ENCODE results near the gene UNC79. TPM values are rescaled to one million over a fixed set of nuclear protein-coding genes. Genes with fewer than 3 reads are reported as not detected.

UNC79 gene
- total RNA-seq, 4 donors from 2014 or later: 0.14 to 0.32 TPM; not detected in 2

GRCh38 chr14:93496856-93497741 lies 66.4 kb downstream of the UNC79 start:
- no peak for DNase-seq
- TF ChIP-seq POLR2A (IDR thresholded peaks at IDR 0.05) (no peak), EP300 (IDR thresholded peaks at IDR 0.05; ENCODE audit: low read depth) (no peak), CTCF (IDR thresholded peaks at IDR 0.05) (no peak), POLR2AphosphoS5 (IDR thresholded peaks at IDR 0.05) (no peak)
- no peaks in the 10 kb centered on the region for H3K4me1 ChIP-seq
- 72 to 84% methylated on average over 3 of the region's 3 CpGs for WGBS, 2 donors (ENCODE audit: low coverage in 1 of 2)
- in situ Hi-C loops (cut with MboI; ENCODE audit: low pct_ligation_motif_present in 1 of 4, low pct_unique_long_range_greater_than_20kb in 1 of 4, low sequenced_read_pairs in 3 of 4): no loop called here
- H3K27ac ChIP-seq: no peak overlapping the region
- intact Hi-C loops (cut with DNase I; ENCODE audit: low total_unique reads): no loop called here
- H3K9me3 ChIP-seq: no peaks in the 10 kb centered on the region
- H3K4me3 ChIP-seq: no peak overlapping the region
- no peaks in the 10 kb centered on the region for H3K36me3 ChIP-seq
- H3K27me3 ChIP-seq: no peaks in the 10 kb centered on the region

GRCh38 chr14:93510056-93510455 lies 79.3 kb downstream of the UNC79 start:
- Histone ChIP-seq H3K4me1 (no peaks in the 10 kb centered on the region), H3K4me3 (no peak overlapping the region), H3K27me3 (no peaks in the 10 kb centered on the region), H3K36me3 (no peaks in the 10 kb centered on the region), H3K9me3 (no peaks in the 10 kb centered on the region), H3K27ac (no peak overlapping the region)
- in situ Hi-C loops (cut with MboI; ENCODE audit: low pct_ligation_motif_present in 1 of 4, low pct_unique_long_range_greater_than_20kb in 1 of 4, low sequenced_read_pairs in 3 of 4): no loop called here
- no peak for TF ChIP-seq EP300 (IDR thresholded peaks at IDR 0.05; ENCODE audit: low read depth)
- no peak for TF ChIP-seq CTCF (IDR thresholded peaks at IDR 0.05)
- TF ChIP-seq POLR2AphosphoS5 (IDR thresholded peaks at IDR 0.05): no peak
- no peak for TF ChIP-seq POLR2A (IDR thresholded peaks at IDR 0.05)
- WGBS, 2 donors (ENCODE audit: low coverage in 1 of 2): 61 to 100% methylated on average over 1 of the region's 1 CpG
- DNase-seq: no peak
- intact Hi-C loops (cut with DNase I; ENCODE audit: low total_unique reads): no loop called here

GRCh38 chr14:93511001-93511400 lies 80.3 kb downstream of the UNC79 start:
- 79 to 83% methylated on average over 3 to 5 of the region's 5 CpGs for WGBS, 2 donors (ENCODE audit: low coverage in 1 of 2)
- H3K4me3 ChIP-seq: no peak overlapping the region
- H3K4me1 ChIP-seq: no peaks in the 10 kb centered on the region
- H3K27ac ChIP-seq: no peak overlapping the region
- in situ Hi-C loops (cut with MboI; ENCODE audit: low pct_ligation_motif_present in 1 of 4, low pct_unique_long_range_greater_than_20kb in 1 of 4, low sequenced_read_pairs in 3 of 4): no loop called here
- intact Hi-C loops (cut with DNase I; ENCODE audit: low total_unique reads): no loop called here
- TF ChIP-seq POLR2AphosphoS5 (IDR thresholded peaks at IDR 0.05) (no peak), POLR2A (IDR thresholded peaks at IDR 0.05) (no peak), CTCF (IDR thresholded peaks at IDR 0.05) (no peak), EP300 (IDR thresholded peaks at IDR 0.05; ENCODE audit: low read depth) (no peak)
- H3K9me3 ChIP-seq: no peaks in the 10 kb centered on the region
- no peaks in the 10 kb centered on the region for H3K36me3 ChIP-seq
- no peaks in the 10 kb centered on the region for H3K27me3 ChIP-seq
- DNase-seq: no peak

- Histone ChIP-seq H3K27me3 (no peaks in the 10 kb centered on the region), H3K4me1 (no peaks in the 10 kb centered on the region), H3K9me3 (peaks cover 18 to 32% of the 10 kb centered on the region in 2 donors), H3K36me3 (no peaks in the 10 kb centered on the region), H3K27ac (no peak overlapping the region), H3K4me3 (no peak overlapping the region)
- no peak for DNase-seq
- in situ Hi-C loops (cut with MboI; ENCODE audit: low pct_ligation_motif_present in 1 of 4, low pct_unique_long_range_greater_than_20kb in 1 of 4, low sequenced_read_pairs in 3 of 4): no loop called here
- TF ChIP-seq EP300 (IDR thresholded peaks at IDR 0.05; ENCODE audit: low read depth): no peak
- TF ChIP-seq POLR2AphosphoS5 (IDR thresholded peaks at IDR 0.05): no peak
- TF ChIP-seq POLR2A (IDR thresholded peaks at IDR 0.05): no peak
- TF ChIP-seq CTCF (IDR thresholded peaks at IDR 0.05): no peak
- 97 to 98% methylated on average over 3 of the region's 3 CpGs for WGBS, 2 donors (ENCODE audit: low coverage in 1 of 2)
- intact Hi-C loops (cut with DNase I; ENCODE audit: low total_unique reads): no loop called here
Measured at GRCh38 chr14:93520053-93520607, 89.4 kb downstream of the UNC79 start.

All from transverse colon (tissue), 4 donors.